NT2/D1 (cell line): ENCODE data around the gene SLC7A6OS.

Experiments used
- DNase-seq: peaks from one replicate; pipeline ENCODE4 v3.0.0-alpha.2; 2011; ENCODE audit warnings: low read depth, low spot score
- H3K27me3 ChIP-seq: 2 replicates; pipeline ENCODE4 v1.6.0; 2011; ENCODE audit warnings: mild to moderate bottlenecking; ENCODE audit not compliant: insufficient read length, insufficient read depth
- H3K36me3 ChIP-seq: 2 replicates; pipeline ENCODE4 v1.6.1; 2011; ENCODE audit warnings: mild to moderate bottlenecking, low read length, mixed read lengths; ENCODE audit not compliant: insufficient read depth, insufficient read length
- H3K4me1 ChIP-seq: 2 replicates; pipeline ENCODE4 v1.5.1; 2011; ENCODE audit not compliant: insufficient read depth, insufficient read length
- H3K4me3 ChIP-seq: 2 replicates; pipeline ENCODE4 v1.5.1; 2011; ENCODE audit warnings: low read depth; ENCODE audit not compliant: insufficient read length
- H3K9ac ChIP-seq: 2 replicates; pipeline ENCODE4 v1.6.0; 2011; ENCODE audit warnings: low read depth; ENCODE audit not compliant: insufficient read length
- H3K9me3 ChIP-seq: 2 replicates; pipeline ENCODE4 v1.5.1; 2011; ENCODE audit warnings: mild to moderate bottlenecking, low read length; ENCODE audit not compliant: insufficient read depth
- SUZ12 ChIP-seq: IDR thresholded peaks from 2 replicates; pipeline ENCODE4 v1.6.1; 2011; ENCODE audit not compliant: insufficient read length, insufficient read depth; ENCODE audit errors: extremely low read depth
- YY1 ChIP-seq: IDR thresholded peaks from 2 replicates; pipeline ENCODE4 v1.6.1; 2011; ENCODE audit not compliant: insufficient read length, insufficient read depth
- ZNF274 ChIP-seq: IDR thresholded peaks from 2 replicates; pipeline ENCODE4 v1.6.1; 2011; ENCODE audit warnings: mild to moderate bottlenecking, low read depth, low read length

SLC7A6OS gene

GRCh38 chr16:68252383-68252782 is 58.4 kb downstream of the SLC7A6OS start:
- TF ChIP-seq SUZ12 (no peak), ZNF274 (no peak), YY1 (no peak)
- Histone ChIP-seq H3K27me3 (no peaks in the 10 kb centered on the region), H3K9me3 (no peaks in the 10 kb centered on the region), H3K4me3 (no peak overlapping the region), H3K36me3 (peaks cover 23% of the 10 kb centered on the region), H3K9ac (no peak overlapping the region), H3K4me1 (peaks cover 2% of the 10 kb centered on the region)
- no peak for DNase-seq

- Histone ChIP-seq H3K27me3 (peaks cover 5% of the 10 kb centered on the region), H3K9ac (no peak overlapping the region), H3K4me3 (no peak overlapping the region), H3K36me3 (peaks cover 23% of the 10 kb centered on the region), H3K9me3 (no peaks in the 10 kb centered on the region), H3K4me1 (no peaks in the 10 kb centered on the region)
- no peak for DNase-seq
- TF ChIP-seq ZNF274 (no peak), YY1 (no peak), SUZ12 (no peak)
These were observed 58.9 kb downstream of the SLC7A6OS start for GRCh38 chr16:68251832-68252231.

- no peak overlapping the region for H3K4me3 ChIP-seq
- H3K36me3 ChIP-seq = peaks cover 21% of the 10 kb centered on the region
- H3K27me3 ChIP-seq = peaks cover 12% of the 10 kb centered on the region
- no peaks in the 10 kb centered on the region for H3K9me3 ChIP-seq
- DNase-seq = no peak
- no peak for TF ChIP-seq ZNF274
- peaks cover 2% of the 10 kb centered on the region for H3K4me1 ChIP-seq
- H3K9ac ChIP-seq = no peak overlapping the region
These were observed 59.8 kb downstream of the SLC7A6OS start for GRCh38 chr16:68250951-68251350.

GRCh38 chr16:68249371-68249770 is 61.4 kb downstream of the SLC7A6OS start:
- no peak overlapping the region for H3K4me3 ChIP-seq
- no peak for DNase-seq
- no peaks in the 10 kb centered on the region for H3K9me3 ChIP-seq
- H3K27me3 ChIP-seq = peaks cover 25% of the 10 kb centered on the region
- H3K4me1 ChIP-seq = peaks cover 8% of the 10 kb centered on the region
- no peak overlapping the region for H3K9ac ChIP-seq
- peaks cover 8% of the 10 kb centered on the region for H3K36me3 ChIP-seq
- TF ChIP-seq SUZ12 (no peak), ZNF274 (no peak), YY1 (no peak)
